ENCODE data around the gene KDM8. TPM values are rescaled to one million over a fixed set of nuclear protein-coding genes. Genes with fewer than 3 reads are reported as not detected.
A peak's percentile ranks its signal among the peaks of the same experiment; 100 is the strongest.

KDM8 gene
- total RNA-seq, 1 donor from 2014 or later: 4.3 TPM

DNA sequence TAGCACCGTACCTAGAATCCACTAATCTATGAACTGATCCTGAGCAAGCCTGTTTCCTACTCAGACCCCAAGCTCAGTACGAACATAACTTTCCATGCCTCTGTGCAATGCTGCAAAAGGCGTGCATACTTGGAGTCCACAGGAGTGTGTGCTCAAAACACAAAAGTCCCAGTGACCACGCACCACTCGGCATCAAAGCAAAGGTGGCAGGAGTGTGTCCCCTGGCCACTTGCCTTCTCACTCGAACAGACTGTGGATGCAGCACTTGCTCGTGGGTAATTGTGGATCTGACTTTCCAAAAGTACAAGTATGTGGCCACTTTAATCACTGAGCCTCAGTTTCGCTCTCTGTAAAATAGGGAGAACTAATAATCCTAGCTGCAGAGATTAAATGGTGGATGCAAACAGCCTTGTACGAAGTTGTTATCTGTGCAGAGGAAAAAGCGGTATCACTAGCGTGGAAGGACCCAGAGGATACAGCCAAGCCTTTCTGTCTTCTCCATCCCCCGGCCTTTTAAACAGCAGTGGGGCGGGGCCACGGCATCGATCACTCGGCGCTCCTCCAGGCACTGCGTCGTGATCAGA lies 311 bp upstream of the KDM8 start:
- Histone ChIP-seq H3K4me1 (ENCODE audit: insufficient read depth, low read length) (peaks cover 5% of the 10 kb centered on the region), H2AFZ (ENCODE audit: low read depth, low read length) (peak overlapping the region; percentile 97), H3K36me3 (ENCODE audit: insufficient read depth, low read length) (no peaks in the 10 kb centered on the region)

GRCh38 chr16:27204312-27204915 lies 1.1 kb downstream of the KDM8 start:
- Histone ChIP-seq H3K9ac (ENCODE audit: low read length) (peak overlapping the region; percentile 95), H2AFZ (ENCODE audit: low read depth, low read length) (peak overlapping the region; percentile 93), H3K36me3 (ENCODE audit: insufficient read depth, low read length) (no peaks in the 10 kb centered on the region), H3K79me2 (ENCODE audit: insufficient read depth, low read length) (peaks cover 9% of the 10 kb centered on the region), H3K27me3 (ENCODE audit: insufficient read depth, low read length) (no peaks in the 10 kb centered on the region), H3K27ac (ENCODE audit: low read depth, low read length) (peak overlapping the region; percentile 98), H3K4me3 (ENCODE audit: insufficient read depth, low read depth, low read length) (peak overlapping the region; percentile 93), H3K4me2 (ENCODE audit: low read length) (peak overlapping the region; percentile 95), H4K20me1 (ENCODE audit: insufficient read depth, low read length) (no peaks in the 10 kb centered on the region), H3K4me1 (ENCODE audit: insufficient read depth, low read length) (peaks cover 5% of the 10 kb centered on the region), H3K9me3 (ENCODE audit: insufficient read depth, low read depth, low read length) (no peaks in the 10 kb centered on the region)
- DNase-seq (ENCODE audit: low read depth): no peak
- H3K9me3 Mint-ChIP-seq (ENCODE audit: unreplicated experiment): no peaks in the 10 kb centered on the region
- peak overlapping the region; percentile 99 for H3K27ac Mint-ChIP-seq (ENCODE audit: unreplicated experiment)
- no peaks in the 10 kb centered on the region for H3K36me3 Mint-ChIP-seq (ENCODE audit: low read depth, unreplicated experiment)
- H3K4me3 Mint-ChIP-seq (ENCODE audit: unreplicated experiment): peak overlapping the region; percentile 98
- peaks cover 7% of the 10 kb centered on the region for H3K4me1 Mint-ChIP-seq (ENCODE audit: low read depth, unreplicated experiment)
- no peak for FAIRE-seq
- TF ChIP-seq CTCF (IDR thresholded peaks at IDR 0.05; ENCODE audit: insufficient read depth, low read depth, low read length) (no peak), EZH2 (IDR thresholded peaks at IDR 0.05; ENCODE audit: insufficient read depth, low read length) (no peak)
- H3K27me3 Mint-ChIP-seq (ENCODE audit: low read depth, unreplicated experiment): no peaks in the 10 kb centered on the region

More for the DNA sequence above, 311 bp upstream of the KDM8 start:
- Histone ChIP-seq H4K20me1 (ENCODE audit: insufficient read depth, low read length) (no peaks in the 10 kb centered on the region), H3K27ac (ENCODE audit: low read depth, low read length) (peak overlapping the region; percentile 98), H3K4me3 (ENCODE audit: insufficient read depth, low read depth, low read length) (peak overlapping the region; percentile 93), H3K4me2 (ENCODE audit: low read length) (peak overlapping the region; percentile 95), H3K79me2 (ENCODE audit: insufficient read depth, low read length) (peaks cover 9% of the 10 kb centered on the region), H3K9me3 (ENCODE audit: insufficient read depth, low read depth, low read length) (no peaks in the 10 kb centered on the region), H3K27me3 (ENCODE audit: insufficient read depth, low read length) (no peaks in the 10 kb centered on the region), H3K9ac (ENCODE audit: low read length) (peak overlapping the region; percentile 95)
- H3K27ac Mint-ChIP-seq (ENCODE audit: unreplicated experiment): peak overlapping the region; percentile 99
- H3K4me1 Mint-ChIP-seq (ENCODE audit: low read depth, unreplicated experiment): peaks cover 7% of the 10 kb centered on the region
- FAIRE-seq (no peak), DNase-seq (ENCODE audit: low read depth) (peak; percentile 93)
- H3K36me3 Mint-ChIP-seq (ENCODE audit: low read depth, unreplicated experiment): no peaks in the 10 kb centered on the region
- no peaks in the 10 kb centered on the region for H3K9me3 Mint-ChIP-seq (ENCODE audit: unreplicated experiment)
- H3K4me3 Mint-ChIP-seq (ENCODE audit: unreplicated experiment): peak overlapping the region; percentile 98
- TF ChIP-seq EZH2 (IDR thresholded peaks at IDR 0.05; ENCODE audit: insufficient read depth, low read length) (no peak), CTCF (IDR thresholded peaks at IDR 0.05; ENCODE audit: insufficient read depth, low read depth, low read length) (no peak)
- H3K27me3 Mint-ChIP-seq (ENCODE audit: low read depth, unreplicated experiment): peaks cover 6% of the 10 kb centered on the region
